Thyroid gland (tissue), 4 donors: ENCODE data around the gene EXOG.

Source experiments
- POLR2A ChIP-seq, 2 donors: fragments of 450-650 bp; IDR thresholded peaks; one replicate each; pipeline ENCODE4 v1.6.1; 2017; ENCODE audit warnings: antibody characterized with exemption in 2 of 2, mild to moderate bottlenecking in 2 of 2, moderate library complexity in 1 of 2
- TF ChIP-seq, protein P1 (sequence below), 6 experiments: fragments of 200-600 bp in 3 of 6; fragments of 450-650 bp in 3 of 6; sonication (generic) in 3 of 6; IDR thresholded peaks; one replicate each; pipeline ENCODE4 v1.5.1; 2016 to 2019; ENCODE audit warnings: antibody characterized with exemption in 6 of 6, mild to moderate bottlenecking in 2 of 6, inconsistent platforms in 1 of 6, moderate library complexity in 1 of 6

DNA sequence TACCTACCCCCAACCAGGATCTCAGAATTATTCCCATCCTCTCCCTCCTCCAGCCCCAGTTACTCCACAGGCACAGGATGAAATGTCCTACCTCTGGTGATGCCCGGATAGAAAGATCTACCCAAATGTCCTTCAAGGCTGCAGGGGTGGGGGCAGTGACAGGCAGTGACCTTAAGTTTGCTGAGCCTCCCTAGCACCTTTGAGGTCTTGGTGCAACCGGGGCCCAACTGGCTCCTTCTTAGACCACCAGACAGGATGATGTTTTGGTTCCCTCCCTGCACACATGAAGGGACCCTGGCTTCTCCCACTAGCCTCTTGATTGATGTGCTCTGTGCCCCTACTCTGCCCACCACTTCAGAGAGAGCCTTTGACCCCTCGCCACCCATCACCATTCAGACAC lies 36.4 kb downstream of the EXOG start:
- TF ChIP-seq POLR2A (IDR thresholded peaks at IDR 0.05), result no peak
- TF ChIP-seq, protein P1, sequence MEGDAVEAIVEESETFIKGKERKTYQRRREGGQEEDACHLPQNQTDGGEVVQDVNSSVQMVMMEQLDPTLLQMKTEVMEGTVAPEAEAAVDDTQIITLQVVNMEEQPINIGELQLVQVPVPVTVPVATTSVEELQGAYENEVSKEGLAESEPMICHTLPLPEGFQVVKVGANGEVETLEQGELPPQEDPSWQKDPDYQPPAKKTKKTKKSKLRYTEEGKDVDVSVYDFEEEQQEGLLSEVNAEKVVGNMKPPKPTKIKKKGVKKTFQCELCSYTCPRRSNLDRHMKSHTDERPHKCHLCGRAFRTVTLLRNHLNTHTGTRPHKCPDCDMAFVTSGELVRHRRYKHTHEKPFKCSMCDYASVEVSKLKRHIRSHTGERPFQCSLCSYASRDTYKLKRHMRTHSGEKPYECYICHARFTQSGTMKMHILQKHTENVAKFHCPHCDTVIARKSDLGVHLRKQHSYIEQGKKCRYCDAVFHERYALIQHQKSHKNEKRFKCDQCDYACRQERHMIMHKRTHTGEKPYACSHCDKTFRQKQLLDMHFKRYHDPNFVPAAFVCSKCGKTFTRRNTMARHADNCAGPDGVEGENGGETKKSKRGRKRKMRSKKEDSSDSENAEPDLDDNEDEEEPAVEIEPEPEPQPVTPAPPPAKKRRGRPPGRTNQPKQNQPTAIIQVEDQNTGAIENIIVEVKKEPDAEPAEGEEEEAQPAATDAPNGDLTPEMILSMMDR (IDR thresholded peaks at IDR 0.05), result no peak
